Lung microvascular endothelial cell (primary cell): ENCODE measurements around the gene RAMP1. TPM values are rescaled to one million over a fixed set of nuclear protein-coding genes. Genes with fewer than 3 reads are reported as not detected.
"Not testable (repeated sequence)": the region's sequence is repeated elsewhere in the genome, so short reads cannot be mapped to it uniquely, and the experiment has no call there.

Experiments used
- DNase-seq, 2 donors: peaks; one replicate each; pipeline versions ENCODE4 v3.0.0 to v3.0.0-alpha.2; 2010; ENCODE audit warnings: low read depth in 2 of 2
- total RNA-seq: library from RNA; depleted of rRNA; stranded (reverse); fragments of >200 nt; gene quantifications from 2 replicates; pipeline ENCODE4 v1.2.1, GENCODE V29; 2014

RAMP1 gene
- total RNA-seq, 1 donor from 2014 or later = not detected

DNA sequence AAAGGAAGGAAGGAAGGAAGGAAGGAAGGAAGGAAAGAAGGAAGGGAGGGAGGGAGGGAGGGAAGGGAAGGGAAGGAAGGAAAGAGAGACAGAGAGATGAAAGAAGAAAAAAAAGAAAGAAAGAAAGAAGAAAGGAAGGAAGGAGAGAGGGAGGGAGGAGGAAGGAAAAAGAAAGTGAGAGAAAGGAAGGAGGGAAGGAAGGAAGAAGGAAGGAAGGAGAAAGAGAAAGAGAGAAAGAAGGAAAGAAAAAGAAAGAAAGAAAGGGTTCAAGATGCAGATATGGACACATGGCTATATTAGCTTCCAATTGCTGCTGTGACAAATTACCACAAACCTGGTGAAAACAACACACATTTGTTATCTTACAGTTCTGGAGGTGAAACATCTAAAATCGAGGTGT, 87.0 kb downstream of the RAMP1 start:
- DNase-seq = no peak

DNA sequence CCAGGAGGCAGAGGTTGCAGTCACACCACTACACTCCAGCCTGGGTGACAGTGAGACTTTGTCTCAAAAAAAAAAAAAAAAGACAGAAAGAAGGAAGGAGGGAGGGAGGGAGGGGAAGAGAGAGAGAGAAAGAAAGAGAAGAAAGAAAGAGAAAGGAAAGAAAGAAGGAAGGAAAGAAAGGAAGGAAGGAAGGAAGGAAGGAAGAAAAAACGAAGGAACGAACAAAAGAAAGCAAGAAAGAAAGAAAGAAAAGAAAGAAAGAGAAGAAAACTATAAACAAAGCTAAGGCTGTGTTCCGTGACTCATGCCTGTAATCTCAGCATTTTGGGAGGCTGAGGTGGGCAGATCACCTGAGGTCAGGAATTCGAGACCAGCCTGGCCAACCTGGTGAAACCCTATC, 91.9 kb downstream of the RAMP1 start:
- not testable (repeated sequence) for DNase-seq

DNA sequence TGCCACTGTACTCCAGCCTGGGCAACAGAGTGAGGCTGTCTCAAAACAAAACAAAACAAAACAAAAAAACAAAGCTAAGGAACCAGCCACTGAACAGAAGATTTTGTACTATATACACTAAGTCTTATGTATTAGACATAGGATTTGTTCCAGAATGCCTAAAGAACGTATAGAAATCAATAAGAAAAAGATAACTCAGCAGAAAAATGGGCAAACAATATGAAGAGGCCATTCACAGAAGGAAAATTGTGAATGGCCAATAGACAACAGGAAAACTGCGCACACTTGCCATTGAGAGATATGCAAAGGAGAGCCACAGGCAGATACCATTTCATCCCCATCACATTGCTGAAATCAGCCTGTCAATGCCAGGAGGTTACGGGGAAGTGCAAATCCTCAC, 92.5 kb downstream of the RAMP1 start:
- DNase-seq = no peak

DNA sequence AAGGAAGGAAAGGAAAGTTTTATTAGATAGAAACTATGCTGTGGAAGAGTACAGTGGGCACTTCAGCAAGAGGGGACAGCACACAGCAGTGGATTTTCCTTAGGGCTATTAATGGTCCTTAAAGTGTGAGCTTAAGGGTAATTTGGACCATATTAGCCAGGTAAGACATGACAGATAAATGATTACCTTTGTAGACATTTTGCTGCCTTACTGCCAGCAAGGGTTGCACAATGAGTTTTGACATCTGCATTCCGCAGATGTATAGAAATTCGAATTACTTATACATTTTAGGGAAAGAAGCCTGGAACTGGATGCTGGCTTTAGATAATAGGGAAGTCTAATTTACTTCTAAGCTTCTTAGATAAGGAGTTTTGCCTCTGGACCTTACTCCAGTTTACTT, 93.4 kb downstream of the RAMP1 start:
- DNase-seq = no peak

DNA sequence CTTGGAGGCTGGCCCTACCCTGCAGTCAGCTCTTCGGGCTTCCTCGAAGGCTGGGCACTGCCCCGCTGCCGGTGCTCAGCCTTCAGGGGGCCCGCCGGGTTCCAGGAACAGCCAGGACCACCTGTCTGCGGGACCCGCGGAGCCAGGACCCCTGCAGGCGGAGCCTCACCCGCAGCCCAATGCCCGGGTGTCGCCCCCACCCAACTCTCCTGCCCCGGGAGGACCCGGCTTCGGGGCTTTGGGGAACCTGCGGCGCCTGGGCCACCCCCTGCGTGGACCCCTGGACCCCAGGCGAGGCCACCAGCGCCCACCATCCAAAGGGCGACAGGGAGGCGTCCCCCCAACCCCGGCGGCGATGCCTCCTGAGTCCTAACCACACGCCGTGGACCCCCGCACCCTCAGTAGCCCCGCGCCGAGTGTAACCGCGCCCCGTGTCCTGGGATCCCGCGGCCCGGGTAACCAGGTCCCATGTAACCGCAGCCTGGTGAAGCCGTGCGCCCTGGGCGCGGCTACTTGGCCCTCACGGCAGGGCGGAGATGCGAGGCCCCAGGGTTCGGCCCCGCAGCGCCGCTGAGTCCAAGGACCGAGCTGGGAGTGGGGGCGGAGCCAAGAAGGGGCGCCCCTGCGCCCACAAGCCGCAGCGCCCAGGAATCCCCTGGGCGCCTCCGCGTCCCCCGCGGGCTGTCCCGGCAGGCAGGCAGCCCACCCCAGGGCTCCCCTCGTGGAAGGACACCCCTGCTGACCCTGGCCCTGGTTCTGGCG, 96.4 kb downstream of the RAMP1 start:
- DNase-seq = no peak

DNA sequence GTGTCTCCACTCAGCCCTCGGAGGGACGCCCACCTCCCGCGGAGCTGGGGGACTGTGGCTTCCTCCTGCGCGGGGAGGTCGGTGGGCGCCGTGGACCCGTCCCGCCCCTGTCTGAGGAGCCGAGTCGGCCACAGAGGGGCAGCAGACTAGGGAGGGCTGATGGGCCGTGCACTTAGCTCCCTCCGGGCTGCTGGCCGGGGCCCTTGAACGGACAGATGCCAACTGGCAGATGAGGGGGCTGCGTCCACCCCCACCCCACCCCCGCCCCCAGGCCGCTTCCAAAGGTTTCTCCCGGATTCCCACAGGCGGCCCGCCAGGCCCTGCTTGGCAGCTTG, 96.9 kb downstream of the RAMP1 start:
- DNase-seq = no peak

DNA sequence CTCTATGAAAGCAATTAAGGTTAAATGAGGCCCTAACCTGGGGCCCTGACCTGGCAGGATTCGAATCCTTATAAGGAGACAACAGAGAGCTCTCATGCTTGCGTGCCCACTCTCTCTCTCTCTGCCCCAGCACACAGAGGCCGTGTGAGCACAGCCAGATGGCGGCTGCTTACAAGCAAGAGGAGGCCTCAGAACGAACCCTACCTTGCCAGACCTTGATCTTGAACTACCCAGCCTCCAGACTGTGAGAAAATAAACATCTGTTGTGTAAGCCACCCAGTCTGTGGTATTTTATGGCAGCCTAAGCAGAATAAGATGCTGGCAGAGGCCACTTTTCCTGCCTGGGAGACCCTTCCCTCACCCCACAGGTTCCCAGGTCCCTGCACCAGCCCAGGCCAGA, 102.2 kb downstream of the RAMP1 start:
- no peak for DNase-seq

Other genes with a start within 250 kb of the RAMP1 start
- 89.3 and 96.1 TPM in 2 replicates for gene LRRFIP1, start 232.0 kb upstream of the RAMP1 start, total RNA-seq
- 0.22 and 0.60 TPM in 2 replicates for gene RBM44, start 60.8 kb upstream of the RAMP1 start, total RNA-seq
- 27.7 and 31.2 TPM in 2 replicates for gene UBE2F, start 107.4 kb downstream of the RAMP1 start, total RNA-seq
- gene SCLY, start 201.4 kb downstream of the RAMP1 start, total RNA-seq = 11.1 and 12.1 TPM in 2 replicates
- gene ESPNL, start 240.7 kb downstream of the RAMP1 start, total RNA-seq = not detected in 2 replicates